PFSK-1 (cell line): ENCODE measurements around the gene NDFIP2.

Experiments used
- FOXP2 ChIP-seq: optimal IDR thresholded peaks from 2 replicates; pipeline ENCODE3; 2011; ENCODE audit warnings: borderline replicate concordance, control low read depth, inconsistent platforms; ENCODE audit not compliant: insufficient read depth; ENCODE audit errors: extremely low read length, extremely low read depth
- POLR2AphosphoS5 ChIP-seq: IDR thresholded peaks from 2 replicates; pipeline ENCODE4 v1.6.1; 2012; ENCODE audit warnings: low read depth, mild to moderate bottlenecking, control low read depth, low read length, moderate library complexity
- REST ChIP-seq, 2 experiments: IDR thresholded peaks; 2 replicates each; pipeline versions ENCODE4 v1.6.1 to v1.8.0; 2011 to 2012; ENCODE audit warnings: low read depth in 2 of 2, low read length in 2 of 2, control low read depth in 1 of 2, inconsistent platforms in 1 of 2, mild to moderate bottlenecking in 1 of 2, moderate library complexity in 1 of 2; ENCODE audit not compliant: insufficient read depth in 1 of 2
- SIN3A ChIP-seq: IDR thresholded peaks from 2 replicates; pipeline ENCODE4 v1.6.1; 2012; ENCODE audit warnings: mild to moderate bottlenecking, low read length, moderate library complexity, borderline replicate concordance; ENCODE audit not compliant: insufficient read depth
- TAF1 ChIP-seq: IDR thresholded peaks from 2 replicates; pipeline ENCODE4 v1.6.1; 2012; ENCODE audit warnings: low read length, control low read depth, borderline replicate concordance; ENCODE audit not compliant: insufficient read depth

NDFIP2 gene

GRCh38 chr13:79445968-79446645 lies 34.8 kb upstream of the NDFIP2 start:
- TF ChIP-seq REST (IDR thresholded peaks at IDR 0.05; ENCODE audit: insufficient read depth in 1 of 2, low read depth in 2 of 2, low read length in 2 of 2) (no peak), TAF1 (no peak), SIN3A (no peak), FOXP2 (no peak), POLR2AphosphoS5 (no peak)

GRCh38 chr13:79447141-79447540 lies 33.8 kb upstream of the NDFIP2 start:
- TF ChIP-seq POLR2AphosphoS5, result no peak
- no peak for TF ChIP-seq SIN3A
- TF ChIP-seq REST (IDR thresholded peaks at IDR 0.05; ENCODE audit: insufficient read depth in 1 of 2, low read depth in 2 of 2, low read length in 2 of 2), result no peak
- TF ChIP-seq FOXP2, result no peak
- TF ChIP-seq TAF1, result no peak

GRCh38 chr13:79447741-79448140 lies 33.2 kb upstream of the NDFIP2 start:
- TF ChIP-seq FOXP2 (no peak), POLR2AphosphoS5 (no peak), SIN3A (no peak), TAF1 (no peak), REST (IDR thresholded peaks at IDR 0.05; ENCODE audit: insufficient read depth in 1 of 2, low read depth in 2 of 2, low read length in 2 of 2) (no peak)

- TF ChIP-seq TAF1, result no peak
- no peak for TF ChIP-seq REST (IDR thresholded peaks at IDR 0.05; ENCODE audit: insufficient read depth in 1 of 2, low read depth in 2 of 2, low read length in 2 of 2)
- TF ChIP-seq FOXP2, result no peak
- TF ChIP-seq POLR2AphosphoS5, result no peak
- TF ChIP-seq SIN3A, result no peak
Observed at GRCh38 chr13:79448413-79448812, 32.5 kb upstream of the NDFIP2 start.

GRCh38 chr13:79450110-79450509 lies 30.8 kb upstream of the NDFIP2 start:
- no peak for TF ChIP-seq REST (IDR thresholded peaks at IDR 0.05; ENCODE audit: insufficient read depth in 1 of 2, low read depth in 2 of 2, low read length in 2 of 2)
- TF ChIP-seq FOXP2, result no peak
- TF ChIP-seq POLR2AphosphoS5, result no peak
- no peak for TF ChIP-seq TAF1
- no peak for TF ChIP-seq SIN3A
